Middle frontal gyrus (tissue), 1 donor: ENCODE results near the gene GRIA4.

ENCODE experiments used
- DNase-seq: peaks from one replicate; pipeline ENCODE4 v3.0.0-alpha.2; 2015; ENCODE audit warnings: low spot score; ENCODE audit errors: extremely low spot score

The GRIA4 gene

DNA sequence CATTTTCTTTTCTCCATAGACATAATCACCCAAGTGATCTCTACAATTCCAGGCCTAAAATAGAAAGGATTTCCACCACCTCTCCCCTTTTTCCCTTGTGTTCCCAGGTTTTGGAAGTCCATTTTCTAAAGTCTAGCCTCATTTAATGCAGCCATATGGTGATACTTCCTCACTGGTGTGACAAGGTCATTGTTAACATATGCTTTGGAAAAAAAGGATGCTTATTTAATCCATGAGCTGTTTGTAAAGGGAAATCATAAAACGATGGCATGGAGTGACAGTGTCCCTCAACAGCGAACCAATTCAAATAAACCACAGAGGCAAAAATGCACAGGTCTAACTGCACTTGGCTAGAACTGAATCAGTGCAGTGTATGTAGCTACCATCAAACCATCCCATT lies 26.6 kb downstream of the GRIA4 start:
- no peak for DNase-seq

DNA sequence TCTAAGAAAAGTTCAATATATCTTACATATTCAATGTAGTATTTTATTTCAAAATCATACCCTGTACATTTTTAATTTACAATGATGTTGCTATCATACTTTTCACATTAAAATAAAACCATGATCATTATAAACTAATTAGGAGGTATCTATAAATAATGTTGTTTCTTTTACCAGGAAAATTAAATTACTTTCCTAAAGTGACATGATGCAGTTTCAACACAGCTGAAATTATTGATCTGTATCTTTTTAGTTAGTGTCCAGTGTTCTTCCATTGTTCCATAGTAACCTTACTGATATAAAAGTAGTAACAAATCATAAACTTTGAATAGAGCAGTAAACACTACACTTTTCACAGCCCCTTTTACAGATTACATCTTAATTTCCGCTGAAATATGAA lies 29.7 kb downstream of the GRIA4 start:
- no peak for DNase-seq

DNA sequence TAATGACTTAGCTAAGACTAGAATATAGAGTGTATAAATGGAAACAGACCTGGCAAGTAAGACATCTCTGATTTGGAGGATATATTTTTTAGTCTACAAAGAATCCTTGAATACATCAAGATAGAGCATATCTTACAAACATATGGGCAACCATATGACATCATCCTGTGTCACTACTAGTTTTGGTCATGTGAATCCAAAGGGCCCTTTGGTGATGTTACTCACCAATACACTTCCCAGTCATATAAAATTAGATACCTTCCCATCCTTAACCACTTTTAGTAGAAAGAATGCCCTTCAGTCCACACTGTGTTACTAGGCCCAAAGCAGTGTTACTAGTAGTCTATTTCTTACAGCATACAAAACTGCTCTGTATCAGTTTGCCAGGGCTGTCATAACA lies 31.6 kb downstream of the GRIA4 start:
- DNase-seq = no peak

DNA sequence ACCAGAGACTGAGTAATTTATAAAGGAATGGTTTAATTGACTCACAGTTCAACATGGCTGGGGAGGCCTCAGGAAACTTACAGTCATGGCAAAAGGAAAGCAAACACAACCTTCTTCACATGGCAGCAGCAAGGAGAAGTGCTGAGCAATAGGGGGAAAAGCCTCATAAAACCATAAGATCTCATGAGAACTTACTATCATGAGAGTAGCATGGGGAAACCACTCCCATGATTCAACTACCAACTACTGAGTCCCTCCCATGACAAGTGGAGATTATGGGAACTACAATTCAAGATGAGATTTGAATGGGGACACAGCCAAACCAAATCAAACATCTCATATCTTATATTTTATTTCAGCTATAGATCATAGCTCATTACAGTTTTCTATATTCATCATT lies 33.0 kb downstream of the GRIA4 start:
- DNase-seq = no peak

DNA sequence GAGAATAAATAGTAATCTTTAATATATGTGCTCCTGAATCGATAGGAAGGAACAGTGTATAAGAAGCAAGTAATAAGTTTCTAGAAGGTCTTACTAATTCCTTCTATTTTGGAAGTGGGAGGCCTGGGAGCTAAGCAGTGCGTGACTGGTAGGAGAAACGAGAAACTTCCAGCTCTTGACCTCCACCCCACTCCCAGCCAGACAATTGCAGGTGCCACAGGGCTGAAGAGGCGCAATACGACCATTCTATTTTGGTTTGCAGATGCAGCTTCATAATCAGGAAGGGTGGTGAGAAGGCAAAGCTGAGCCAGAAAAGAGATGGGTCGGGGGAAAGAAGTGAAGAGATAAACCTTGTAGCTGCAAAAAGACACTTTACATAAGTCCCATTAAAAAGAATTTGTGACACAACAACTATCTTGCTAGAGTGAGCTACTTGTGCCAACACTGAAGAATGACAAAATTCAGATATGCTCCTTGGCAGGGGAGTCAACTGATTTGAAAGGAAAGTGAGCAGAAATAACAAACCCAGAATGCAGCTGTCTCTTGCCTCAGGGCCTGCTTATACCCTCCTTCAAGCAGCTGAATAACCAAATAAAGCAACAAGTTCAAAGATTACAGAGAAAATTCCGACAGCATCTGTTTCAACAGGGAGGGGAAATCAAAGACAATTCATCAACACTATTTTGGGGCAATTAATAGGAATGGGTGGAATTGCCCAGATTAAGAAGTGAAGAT lies 35.1 kb downstream of the GRIA4 start:
- no peak for DNase-seq

DNA sequence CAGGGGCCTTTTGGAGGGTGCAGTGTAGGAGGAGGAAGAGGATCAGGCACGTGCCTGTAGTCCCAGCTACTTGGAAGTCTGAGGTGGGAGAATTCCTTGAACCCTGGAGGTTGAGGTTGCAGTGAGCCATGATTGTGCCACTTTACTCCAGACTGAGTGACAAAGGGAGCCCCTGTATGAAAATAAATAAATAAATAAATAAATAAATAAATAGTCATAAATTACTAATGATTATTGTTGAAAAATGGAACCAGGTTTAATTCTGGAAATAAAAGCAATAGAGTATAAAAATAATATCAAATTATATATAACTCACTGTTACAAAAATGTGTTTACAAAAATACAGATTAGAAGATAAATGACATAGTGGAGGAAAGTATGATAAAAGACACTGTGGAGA lies 37.9 kb downstream of the GRIA4 start:
- DNase-seq = no peak

DNA sequence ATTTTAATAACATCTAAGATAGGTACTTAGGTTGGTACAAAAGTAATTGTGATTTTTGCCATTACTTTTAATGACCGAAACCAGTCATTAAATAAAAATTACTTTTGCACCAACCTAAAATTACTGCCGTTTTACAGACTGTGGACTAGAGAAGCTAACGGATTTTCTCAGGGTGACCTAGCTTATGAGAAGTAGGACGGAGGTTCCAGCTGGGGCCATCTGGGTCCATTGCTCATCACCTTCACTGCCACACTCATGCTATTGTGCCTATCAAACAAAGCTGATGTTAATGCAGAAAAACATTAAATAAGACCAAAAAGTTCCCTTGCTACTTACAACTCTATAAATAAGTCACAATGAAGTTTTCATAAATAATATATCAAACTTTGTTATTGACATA lies 38.9 kb downstream of the GRIA4 start:
- DNase-seq = no peak

DNA sequence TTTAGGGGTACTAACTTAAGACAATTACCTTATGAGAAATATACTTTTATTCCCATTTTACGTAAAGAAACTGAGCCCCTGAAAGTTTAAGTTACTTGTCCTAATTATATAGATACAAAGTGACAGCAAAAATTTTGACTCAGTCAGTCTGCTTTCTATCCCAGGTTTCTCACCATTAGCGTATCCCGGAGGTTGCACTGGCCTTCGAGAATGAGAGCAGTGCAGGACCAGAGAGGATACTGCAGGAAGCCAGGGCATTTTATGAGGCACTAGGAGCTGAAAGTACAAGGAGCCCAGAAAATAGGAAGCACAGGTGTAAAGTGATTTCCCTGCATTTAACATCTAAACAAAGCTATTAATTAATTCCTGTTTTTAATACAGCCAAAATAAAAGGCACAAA lies 55.4 kb downstream of the GRIA4 start:
- DNase-seq = no peak

DNA sequence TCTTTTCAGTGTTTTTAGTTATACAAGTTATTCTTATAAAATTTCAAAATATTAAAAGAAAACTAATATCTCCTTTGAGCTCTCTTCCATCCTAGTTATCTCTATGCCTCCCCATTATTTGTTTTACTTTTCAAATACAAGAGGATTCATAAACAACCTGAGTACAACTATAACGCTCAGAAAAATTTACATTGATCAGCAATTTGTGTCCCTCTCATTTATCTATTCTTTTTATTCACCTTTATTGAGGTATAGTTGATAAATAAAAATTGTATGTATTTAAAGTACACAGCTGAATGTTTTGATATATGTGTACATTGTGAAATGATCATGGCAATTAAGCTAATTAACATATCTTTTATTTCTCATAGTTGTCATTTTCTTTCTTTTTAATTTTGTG lies 57.6 kb downstream of the GRIA4 start:
- DNase-seq = no peak

DNA sequence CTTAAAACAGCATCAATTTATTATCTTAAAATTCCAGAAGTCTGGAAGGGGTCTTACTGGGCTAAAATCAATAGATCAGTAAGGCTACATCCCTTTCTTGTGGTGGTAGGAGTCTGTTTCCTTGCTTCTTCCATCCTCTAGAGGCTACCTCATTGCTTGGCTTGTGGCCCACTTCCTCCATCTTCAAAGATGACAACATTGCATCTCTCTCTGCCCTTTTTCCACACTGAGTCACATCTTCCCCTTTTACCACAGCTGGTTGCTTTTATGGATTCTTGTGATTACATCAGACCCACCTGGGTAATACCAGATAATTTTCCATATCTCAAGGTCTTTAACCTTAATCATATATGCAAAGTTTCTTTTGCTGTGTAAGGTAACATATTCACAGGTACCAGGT lies 60.9 kb downstream of the GRIA4 start:
- no peak for DNase-seq

DNA sequence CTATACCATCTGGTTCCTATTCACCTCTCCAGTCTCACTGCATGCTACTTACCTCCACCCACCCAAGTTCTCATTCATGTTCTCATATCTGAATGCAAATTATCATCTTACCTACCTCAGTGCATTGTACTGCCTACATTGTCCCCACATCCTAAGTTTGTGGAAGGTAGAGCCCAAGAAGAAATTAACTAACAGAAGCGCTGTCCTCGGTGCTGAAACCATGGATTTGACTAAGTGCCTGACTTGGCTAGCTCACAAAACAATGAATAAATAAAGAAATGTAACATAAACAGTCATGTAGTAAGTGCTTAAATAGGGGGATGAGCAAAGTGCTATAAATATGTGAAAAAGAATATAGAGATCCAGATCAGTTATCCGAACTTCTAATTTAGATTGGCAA lies 63.2 kb downstream of the GRIA4 start:
- DNase-seq = no peak

DNA sequence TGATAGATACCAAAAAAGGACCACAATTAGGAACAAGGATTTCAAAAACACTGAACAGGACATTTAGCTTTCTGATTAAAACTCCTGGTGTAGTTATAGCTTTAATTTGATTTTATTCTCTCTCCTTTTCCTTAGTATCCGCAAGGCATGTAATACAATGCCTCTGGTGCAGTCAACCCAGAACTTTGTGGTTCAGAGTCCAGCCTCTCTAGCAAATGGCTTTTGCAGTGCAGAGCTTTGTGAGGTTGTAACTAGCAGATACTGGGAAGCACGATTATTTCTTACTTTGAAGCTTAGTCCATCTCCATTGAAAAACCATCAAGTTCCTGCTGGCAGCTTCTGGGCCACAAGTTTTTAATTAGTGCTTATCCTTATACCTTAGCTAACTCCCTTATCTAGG lies 79.8 kb downstream of the GRIA4 start:
- DNase-seq = no peak

DNA sequence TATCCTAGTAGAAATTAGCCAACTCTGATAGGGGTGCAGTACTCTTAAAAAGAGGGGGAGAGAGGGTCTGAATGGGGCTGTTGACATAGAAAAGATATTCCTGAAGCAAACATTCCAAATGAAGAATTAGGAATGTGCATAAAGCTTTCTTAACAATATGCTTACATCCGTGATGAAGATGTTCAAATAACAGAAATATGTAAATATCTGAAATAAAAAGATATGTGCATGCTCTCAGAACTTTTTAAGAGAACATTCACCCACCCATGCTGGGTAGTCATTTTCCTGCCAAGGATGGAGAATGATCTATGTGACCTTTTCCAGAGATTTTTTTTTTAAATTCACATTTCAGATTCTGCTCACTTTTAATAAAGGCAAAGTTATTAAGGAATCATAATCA lies 80.6 kb downstream of the GRIA4 start:
- DNase-seq = no peak

DNA sequence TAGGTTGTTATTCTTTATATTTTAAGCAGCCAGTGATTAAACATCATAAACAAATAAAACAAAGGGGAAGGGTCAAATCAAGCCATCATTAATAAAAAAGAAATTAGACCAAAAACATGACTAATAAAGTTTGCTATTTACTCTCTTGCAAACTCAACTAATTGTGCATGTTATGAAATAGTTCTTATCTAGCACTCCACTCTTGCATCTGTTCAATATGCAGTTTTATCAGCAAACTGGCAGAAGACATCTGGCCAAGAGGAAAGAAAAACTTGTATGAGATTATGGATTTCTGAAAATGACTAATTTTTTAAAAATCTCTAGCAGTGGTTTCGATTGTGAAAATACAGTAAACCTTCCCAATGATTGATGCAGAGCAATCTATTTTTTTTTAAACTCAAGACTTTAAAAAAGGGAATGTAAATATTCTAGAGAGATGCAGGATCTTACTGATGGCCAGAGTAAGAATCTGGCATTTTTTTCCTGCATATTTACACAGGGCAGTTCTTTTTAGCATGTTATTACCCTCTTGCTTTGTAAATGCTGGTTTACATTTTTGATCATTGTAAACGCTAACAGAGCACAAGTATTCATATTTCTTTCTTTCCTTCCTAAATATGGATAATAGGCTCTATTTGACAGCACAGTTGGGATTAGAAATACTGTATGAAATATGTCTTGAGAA lies 83.3 kb downstream of the GRIA4 start:
- DNase-seq = no peak

DNA sequence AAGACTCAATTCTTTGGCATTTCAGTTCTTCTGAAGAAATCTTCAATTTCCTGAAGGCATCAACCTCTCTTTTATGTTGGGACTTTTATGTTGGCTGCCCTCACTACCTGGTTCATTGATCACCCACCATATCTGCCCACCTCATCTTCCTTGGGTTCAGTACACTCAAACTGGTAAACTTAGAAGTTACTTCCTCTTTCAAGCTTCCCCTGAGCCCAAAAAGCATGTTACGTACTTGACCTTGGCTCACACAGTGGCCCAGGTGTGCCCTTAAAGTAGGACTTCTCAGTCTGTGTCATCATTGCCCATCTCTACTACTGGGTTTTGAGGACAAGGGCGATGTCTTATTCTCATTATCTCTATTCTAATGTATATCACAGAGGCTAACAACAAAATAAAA lies 86.1 kb downstream of the GRIA4 start:
- no peak for DNase-seq

DNA sequence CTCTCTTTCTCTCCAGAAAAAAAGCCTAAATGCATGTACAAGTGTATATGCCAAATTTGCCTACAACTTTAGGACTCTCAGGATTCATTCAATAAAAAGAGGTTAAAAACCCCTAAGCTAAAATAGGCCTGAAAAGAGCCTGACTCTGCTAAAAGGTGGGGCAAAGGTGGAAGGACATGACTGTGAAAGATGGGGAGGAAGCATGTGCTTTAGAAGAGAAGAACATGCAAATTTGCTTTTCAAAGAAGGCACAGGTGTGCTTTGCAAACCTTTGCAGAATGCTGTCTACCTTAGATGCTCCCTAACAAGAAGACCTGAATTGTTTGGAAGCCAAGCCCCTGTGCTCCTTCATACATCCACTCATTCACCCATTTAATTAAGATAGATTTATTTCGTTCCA lies 87.4 kb downstream of the GRIA4 start:
- no peak for DNase-seq

DNA sequence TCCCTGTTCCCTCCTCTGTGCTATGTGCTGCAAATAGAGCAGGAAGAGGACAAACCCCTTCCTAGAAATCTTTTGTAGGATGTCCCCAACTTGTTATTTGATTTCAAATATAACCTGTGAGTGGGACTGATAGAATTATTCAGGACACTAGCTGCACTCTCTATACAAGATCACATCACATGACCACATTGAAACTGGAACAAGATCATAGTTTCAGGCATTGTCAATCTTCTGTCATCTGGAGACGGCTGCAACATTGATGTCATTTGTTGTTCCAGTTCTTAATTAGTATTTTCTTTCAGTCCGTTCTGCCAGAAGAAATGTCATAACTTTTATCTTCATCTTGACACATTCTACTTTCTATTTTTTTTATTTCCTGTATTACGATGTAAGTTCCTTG lies 89.3 kb downstream of the GRIA4 start:
- no peak for DNase-seq

DNA sequence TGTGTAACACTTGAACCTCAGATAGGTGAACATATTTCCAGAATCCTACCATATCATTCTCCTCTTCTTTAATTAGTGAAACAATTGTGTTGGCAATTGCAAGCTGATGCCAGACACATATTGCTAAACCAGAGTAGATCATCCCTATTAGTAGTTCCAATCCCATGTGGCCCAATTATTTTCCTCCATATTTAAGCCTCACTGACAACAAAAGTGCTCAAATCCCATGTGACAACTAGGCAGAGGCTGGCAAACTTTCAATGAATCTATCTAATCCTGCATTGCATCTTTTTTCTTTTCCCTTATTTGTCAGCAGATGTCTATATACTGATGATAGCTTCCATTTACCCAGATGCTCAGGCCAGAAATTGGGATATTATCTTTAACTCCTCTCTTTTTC lies 90.4 kb downstream of the GRIA4 start:
- no peak for DNase-seq

DNA sequence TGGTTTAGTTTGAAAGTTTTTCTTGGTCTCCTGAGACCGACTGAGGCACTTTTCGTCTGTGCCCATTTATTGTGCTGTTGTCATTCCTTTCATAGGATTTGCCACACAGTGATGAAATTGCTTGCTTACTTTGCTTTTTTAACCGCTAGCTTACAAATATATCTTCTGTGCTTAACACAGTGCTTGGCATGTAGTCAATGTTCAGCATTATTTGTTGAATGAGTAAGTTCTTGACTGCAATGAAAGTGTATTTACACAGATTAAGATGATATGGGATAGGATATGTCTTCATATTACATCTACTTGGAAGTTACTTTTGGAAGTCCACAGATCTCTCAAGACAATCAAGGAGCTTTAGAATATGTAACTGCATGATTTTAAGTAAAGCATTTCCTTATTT lies 91.2 kb downstream of the GRIA4 start:
- no peak for DNase-seq

DNA sequence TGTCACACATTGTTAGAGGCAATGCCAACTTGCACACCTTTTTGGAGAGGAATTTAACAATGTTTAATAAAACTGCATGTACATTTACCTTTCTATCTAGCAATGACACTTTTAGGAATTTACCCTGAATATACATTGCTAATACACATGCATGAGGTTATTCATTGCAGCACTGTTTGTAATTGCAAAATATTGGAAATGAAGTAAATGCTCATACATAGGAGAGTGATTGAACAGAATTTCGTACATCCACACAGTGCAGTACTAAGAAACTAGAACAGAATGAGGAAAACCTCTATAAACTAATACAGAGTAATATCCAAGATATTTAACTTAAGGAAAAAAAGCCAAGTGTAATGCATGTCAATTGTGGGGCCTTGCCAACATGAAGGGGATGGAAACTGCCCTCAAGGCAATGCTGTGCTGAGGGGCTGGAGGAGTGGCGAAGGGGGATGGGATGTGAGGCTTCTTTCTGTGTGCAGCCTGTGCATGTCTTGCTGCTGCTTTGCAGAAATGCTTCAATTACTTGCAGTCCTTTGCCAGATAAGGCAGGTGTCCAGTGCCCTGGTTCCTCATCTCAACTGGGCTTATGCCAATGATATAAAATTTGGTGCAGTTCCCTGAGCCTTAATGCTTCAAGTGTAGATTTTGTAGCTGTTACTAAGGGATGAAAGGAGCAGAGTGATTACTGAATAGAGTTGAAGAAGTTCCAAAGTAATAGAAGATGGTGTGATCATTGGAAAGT lies 96.1 kb downstream of the GRIA4 start:
- DNase-seq = no peak

DNA sequence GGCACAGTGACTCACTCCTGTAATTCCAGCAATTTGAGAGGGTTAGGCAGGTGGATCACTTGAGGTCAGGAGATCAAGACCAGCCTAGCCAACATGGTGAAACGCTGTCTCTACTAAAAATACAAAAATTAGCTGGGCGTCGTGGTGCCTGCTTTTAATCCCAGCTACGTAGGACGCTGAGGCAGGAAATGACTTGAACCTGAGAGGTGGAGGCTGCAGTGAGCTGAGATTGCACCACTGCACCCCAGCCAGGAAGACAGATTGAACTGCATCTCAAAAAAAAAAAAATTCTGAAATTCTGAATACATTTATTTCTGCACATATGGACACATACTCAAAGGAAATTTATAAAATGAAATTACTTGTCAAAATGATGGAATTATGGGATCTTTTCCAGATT lies 103.2 kb downstream of the GRIA4 start:
- DNase-seq = no peak

DNA sequence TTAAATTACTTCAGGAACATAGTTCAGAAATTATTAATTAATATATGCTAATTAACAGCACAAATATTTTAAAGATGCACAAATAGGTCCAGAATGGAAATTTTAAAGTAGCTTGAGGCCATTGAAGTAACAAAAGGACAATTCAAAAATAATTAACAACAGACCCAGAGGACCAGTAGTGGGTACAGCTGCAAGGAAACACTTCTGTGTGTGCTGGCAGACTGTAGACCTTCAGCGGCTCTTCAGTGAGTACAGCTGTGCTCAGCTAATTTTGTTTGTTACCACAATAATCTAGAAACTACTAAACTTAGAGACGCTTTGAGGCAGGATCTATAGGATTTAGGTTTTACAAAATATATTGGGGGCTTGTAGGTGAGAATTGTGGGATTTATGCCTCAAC lies 103.8 kb downstream of the GRIA4 start:
- no peak for DNase-seq

DNA sequence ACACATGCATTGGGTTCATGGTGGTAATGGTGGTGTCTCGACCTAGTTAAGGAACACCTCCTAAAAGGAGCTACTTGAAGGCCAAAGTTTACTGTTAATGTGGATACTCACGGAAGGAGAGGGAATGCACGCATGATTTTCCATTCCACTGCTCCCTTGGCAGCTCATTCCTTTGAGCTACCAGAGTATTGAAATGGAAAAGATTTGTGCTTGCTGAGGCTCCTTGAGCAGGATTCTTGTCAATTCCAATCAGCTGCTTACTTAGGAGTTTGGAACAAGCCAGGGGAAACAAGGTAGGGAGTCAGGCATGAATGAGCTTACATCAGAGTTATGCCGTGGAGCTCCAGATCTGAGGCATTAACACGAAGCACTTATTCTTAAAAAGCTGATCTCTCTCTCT lies 108.8 kb downstream of the GRIA4 start:
- DNase-seq = no peak
